Measurements from ENCODE around the gene EVC. TPM values are rescaled to one million over a fixed set of nuclear protein-coding genes. Genes with fewer than 3 reads are reported as not detected.
"Not testable (repeated sequence)": the region's sequence is repeated elsewhere in the genome, so short reads cannot be mapped to it uniquely, and the experiment has no call there.

The EVC gene
- total RNA-seq, 2 experiments from 2014 or later = 0.17 TPM; not detected in 1

- H3K9me3 Mint-ChIP-seq = no peaks in the 10 kb centered on the region
- intact Hi-C loops (cut with micrococcal nuclease) = no loop called here
- CTCF ChIA-PET = no interaction called here
- no peak overlapping the region for H3K27ac Mint-ChIP-seq
- peaks cover 3% of the 10 kb centered on the region for H3K27me3 Mint-ChIP-seq (ENCODE audit: low read depth)
- no peak overlapping the region for H3K4me3 Mint-ChIP-seq
- no peaks in the 10 kb centered on the region for H3K36me3 Mint-ChIP-seq (ENCODE audit: low read depth)
- DNase-seq = no peak
- H3K4me1 Mint-ChIP-seq (ENCODE audit: low read depth) = no peaks in the 10 kb centered on the region
These were observed 128.3 kb downstream of the EVC start for GRCh38 chr4:5839332-5839731.

GRCh38 chr4:5839751-5840674, 129.0 kb downstream of the EVC start:
- no peaks in the 10 kb centered on the region for H3K9me3 Mint-ChIP-seq
- H3K27ac Mint-ChIP-seq = no peak overlapping the region
- no peaks in the 10 kb centered on the region for H3K36me3 Mint-ChIP-seq (ENCODE audit: low read depth)
- H3K27me3 Mint-ChIP-seq (ENCODE audit: low read depth) = peaks cover 3% of the 10 kb centered on the region
- H3K4me1 Mint-ChIP-seq (ENCODE audit: low read depth) = no peaks in the 10 kb centered on the region
- no peak overlapping the region for H3K4me3 Mint-ChIP-seq
- no peak for DNase-seq
- intact Hi-C loops (cut with micrococcal nuclease) = no loop called here
- CTCF ChIA-PET = no interaction called here

- no peak for DNase-seq
- H3K4me3 Mint-ChIP-seq = no peak overlapping the region
- CTCF ChIA-PET = no interaction called here
- H3K4me1 Mint-ChIP-seq (ENCODE audit: low read depth) = no peaks in the 10 kb centered on the region
- no peaks in the 10 kb centered on the region for H3K27me3 Mint-ChIP-seq (ENCODE audit: low read depth)
- no peaks in the 10 kb centered on the region for H3K36me3 Mint-ChIP-seq (ENCODE audit: low read depth)
- H3K9me3 Mint-ChIP-seq = no peaks in the 10 kb centered on the region
- H3K27ac Mint-ChIP-seq = no peak overlapping the region
- intact Hi-C loops (cut with micrococcal nuclease) = no loop called here
These were observed 131.5 kb downstream of the EVC start for GRCh38 chr4:5842456-5842855.

DNA sequence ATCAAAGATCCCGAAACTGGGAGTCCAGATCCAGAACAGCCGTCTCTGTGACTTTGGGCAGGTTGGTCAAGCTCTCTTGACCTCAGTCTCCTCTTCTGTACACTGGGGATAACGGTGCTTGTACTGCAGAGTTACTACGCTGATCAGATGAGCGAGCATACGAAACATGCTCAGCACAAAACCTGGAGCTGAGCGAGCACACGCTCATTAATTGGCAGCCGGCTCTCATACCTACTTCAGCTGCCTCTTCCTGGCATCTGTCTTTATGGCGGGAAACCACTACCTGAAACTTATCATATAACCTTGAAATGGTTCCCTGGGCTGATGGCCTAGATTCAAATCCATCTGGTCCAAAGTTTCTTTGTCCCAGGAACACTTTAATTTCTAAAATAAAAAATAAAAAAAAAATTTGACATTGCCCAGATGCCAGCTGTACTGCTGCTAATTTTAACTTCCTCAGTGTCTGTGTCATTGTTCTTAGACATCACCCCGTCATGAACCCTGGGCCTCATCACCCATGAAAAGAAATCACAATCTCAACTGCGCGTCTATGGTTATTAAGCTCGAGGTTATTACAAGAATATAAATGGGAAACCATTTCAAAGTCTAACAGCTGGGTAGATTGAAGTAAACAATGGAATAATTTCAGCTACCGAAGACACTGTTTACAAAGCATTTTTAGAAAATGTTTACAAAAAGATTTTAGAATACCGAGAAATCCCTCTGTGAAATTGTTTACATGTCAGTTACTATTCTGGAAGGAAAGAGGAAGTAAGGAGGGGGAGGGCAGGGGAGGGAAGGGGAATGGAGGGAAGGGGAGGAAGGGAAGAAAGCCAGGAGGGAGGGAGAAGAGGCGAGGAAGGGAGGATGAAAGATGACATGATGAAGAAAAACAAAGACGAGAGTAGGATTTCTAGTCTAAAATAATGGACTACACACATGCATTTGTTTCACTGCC, 132.9 kb downstream of the EVC start:
- no peaks in the 10 kb centered on the region for H3K9me3 Mint-ChIP-seq
- H3K36me3 Mint-ChIP-seq (ENCODE audit: low read depth) = no peaks in the 10 kb centered on the region
- H3K27ac Mint-ChIP-seq = no peak overlapping the region
- no peak overlapping the region for H3K4me3 Mint-ChIP-seq
- no peaks in the 10 kb centered on the region for H3K4me1 Mint-ChIP-seq (ENCODE audit: low read depth)
- no peak for DNase-seq
- intact Hi-C loops (cut with micrococcal nuclease) = no loop called here
- no peaks in the 10 kb centered on the region for H3K27me3 Mint-ChIP-seq (ENCODE audit: low read depth)
- CTCF ChIA-PET = no interaction called here

GRCh38 chr4:5845035-5845905, 134.3 kb downstream of the EVC start:
- H3K27ac Mint-ChIP-seq = no peak overlapping the region
- intact Hi-C loops (cut with micrococcal nuclease) = no loop called here
- H3K4me3 Mint-ChIP-seq = no peak overlapping the region
- H3K4me1 Mint-ChIP-seq (ENCODE audit: low read depth) = no peaks in the 10 kb centered on the region
- H3K36me3 Mint-ChIP-seq (ENCODE audit: low read depth) = no peaks in the 10 kb centered on the region
- no peaks in the 10 kb centered on the region for H3K9me3 Mint-ChIP-seq
- no peak for DNase-seq
- H3K27me3 Mint-ChIP-seq (ENCODE audit: low read depth) = peaks cover 2% of the 10 kb centered on the region
- CTCF ChIA-PET = no interaction called here

DNA sequence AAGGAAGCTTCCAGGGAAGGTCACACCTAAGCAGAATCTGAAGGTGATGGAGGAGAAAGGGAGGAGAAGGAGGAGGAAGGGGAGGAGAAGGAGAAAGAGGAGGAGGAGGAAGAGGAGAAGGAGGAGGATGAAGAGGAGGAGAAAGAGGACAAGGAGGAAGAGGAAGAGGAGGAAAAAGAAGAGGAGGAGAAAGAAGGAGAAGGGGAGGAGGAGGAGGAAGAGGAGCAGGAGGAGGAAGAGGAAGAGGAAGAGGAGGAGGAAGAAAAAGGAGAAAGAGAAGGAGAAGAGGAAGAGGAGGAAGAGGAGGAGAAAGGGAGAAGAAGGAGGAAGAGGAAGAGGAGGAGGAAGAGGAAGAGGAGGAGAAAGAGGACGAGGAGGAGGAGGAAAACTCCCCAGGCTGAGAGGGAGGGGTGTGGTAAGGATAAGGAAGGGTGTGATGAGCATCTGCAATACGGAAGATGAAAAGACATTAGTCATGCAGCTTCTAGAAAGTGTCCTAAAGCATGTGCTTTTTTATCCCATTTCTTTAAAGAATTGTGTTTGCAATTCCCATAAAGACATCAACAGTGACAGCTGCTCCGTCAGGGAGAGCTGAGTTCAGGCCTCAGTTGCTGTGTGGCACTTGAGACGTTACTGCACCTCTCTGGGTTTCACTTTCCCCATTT, 140.8 kb downstream of the EVC start:
- DNase-seq = no peak
- Mint-ChIP-seq H3K36me3 (ENCODE audit: low read depth) (no peaks in the 10 kb centered on the region), H3K4me3 (no peak overlapping the region), H3K4me1 (ENCODE audit: low read depth) (no peaks in the 10 kb centered on the region), H3K9me3 (no peaks in the 10 kb centered on the region), H3K27me3 (ENCODE audit: low read depth) (peaks cover 8% of the 10 kb centered on the region), H3K27ac (no peak overlapping the region)
- intact Hi-C loops (cut with micrococcal nuclease) = no loop called here
- CTCF ChIA-PET = no interaction called here

DNA sequence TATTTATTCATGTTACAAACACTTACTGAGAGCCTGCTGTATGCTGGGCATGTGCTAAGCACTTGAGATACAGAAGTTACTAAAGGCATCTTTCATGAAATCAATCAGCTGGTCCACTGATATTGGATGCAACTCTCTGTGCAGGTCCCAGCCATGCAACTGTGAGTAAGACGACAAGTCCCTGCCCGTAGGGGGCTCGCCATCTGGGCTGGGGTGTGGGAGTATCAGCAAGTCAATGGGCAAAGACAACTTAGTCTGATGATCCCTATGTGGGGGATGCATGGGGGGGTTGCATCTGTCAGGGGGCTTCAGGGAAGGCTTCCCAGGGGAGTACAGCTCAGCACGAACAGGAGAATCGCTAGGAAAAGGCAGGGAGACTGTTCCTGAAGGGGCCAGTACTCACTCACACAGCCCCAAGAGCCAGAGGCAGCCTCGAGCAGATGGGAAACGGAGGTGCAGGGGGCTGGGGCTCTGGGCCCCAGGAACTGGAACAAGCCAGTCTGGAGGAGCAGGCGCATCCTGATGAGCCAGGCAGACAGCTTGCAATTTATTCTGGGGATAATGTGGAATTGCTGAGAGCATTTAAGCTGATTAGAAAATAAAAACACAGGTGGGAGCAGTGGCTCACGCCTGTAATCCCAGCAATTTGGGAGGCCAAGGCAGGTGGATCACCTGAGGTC, 141.7 kb downstream of the EVC start:
- no peaks in the 10 kb centered on the region for H3K9me3 Mint-ChIP-seq
- intact Hi-C loops (cut with micrococcal nuclease) = no loop called here
- H3K36me3 Mint-ChIP-seq (ENCODE audit: low read depth) = no peaks in the 10 kb centered on the region
- peaks cover 8% of the 10 kb centered on the region for H3K27me3 Mint-ChIP-seq (ENCODE audit: low read depth)
- no peak for DNase-seq
- H3K4me1 Mint-ChIP-seq (ENCODE audit: low read depth) = no peaks in the 10 kb centered on the region
- H3K27ac Mint-ChIP-seq = no peak overlapping the region
- CTCF ChIA-PET = no interaction called here
- H3K4me3 Mint-ChIP-seq = no peak overlapping the region

- H3K4me3 Mint-ChIP-seq = no peak overlapping the region
- intact Hi-C loops (cut with micrococcal nuclease) = no loop called here
- H3K9me3 Mint-ChIP-seq = no peaks in the 10 kb centered on the region
- H3K4me1 Mint-ChIP-seq (ENCODE audit: low read depth) = no peaks in the 10 kb centered on the region
- no peaks in the 10 kb centered on the region for H3K36me3 Mint-ChIP-seq (ENCODE audit: low read depth)
- no peak overlapping the region for H3K27ac Mint-ChIP-seq
- DNase-seq = no peak
- H3K27me3 Mint-ChIP-seq (ENCODE audit: low read depth) = peaks cover 6% of the 10 kb centered on the region
- CTCF ChIA-PET = no interaction called here
These were observed 143.9 kb downstream of the EVC start for GRCh38 chr4:5854929-5855328.

DNA sequence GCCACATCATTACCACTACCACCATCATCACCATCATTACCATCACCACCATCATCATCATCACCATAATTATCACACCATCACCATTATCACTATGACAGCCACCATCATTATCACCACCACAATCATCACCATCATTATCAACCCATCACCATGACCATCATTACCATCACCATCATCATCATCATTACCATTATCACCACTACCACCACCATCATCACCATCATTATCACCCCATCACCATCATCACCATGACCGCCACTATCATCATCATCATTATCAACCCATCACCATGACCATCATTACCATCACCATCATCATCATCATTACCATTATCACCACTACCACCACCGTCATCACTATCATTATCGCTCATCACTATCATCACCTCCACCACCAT, 145.4 kb downstream of the EVC start:
- H3K9me3 Mint-ChIP-seq; H3K4me3 Mint-ChIP-seq; intact Hi-C loops (cut with micrococcal nuclease): not testable (repeated sequence)

GRCh38 chr4:5857199-5857598, 146.2 kb downstream of the EVC start:
- intact Hi-C loops (cut with micrococcal nuclease) = no loop called here
- Mint-ChIP-seq H3K9me3 (no peaks in the 10 kb centered on the region), H3K36me3 (ENCODE audit: low read depth) (no peaks in the 10 kb centered on the region), H3K4me3 (no peak overlapping the region), H3K4me1 (ENCODE audit: low read depth) (no peaks in the 10 kb centered on the region), H3K27me3 (ENCODE audit: low read depth) (peaks cover 2% of the 10 kb centered on the region), H3K27ac (no peak overlapping the region)
- no peak for DNase-seq
- CTCF ChIA-PET = no interaction called here

More for the DNA sequence above, 145.4 kb downstream of the EVC start:
- H3K27ac Mint-ChIP-seq; H3K27me3 Mint-ChIP-seq (ENCODE audit: low read depth); H3K4me1 Mint-ChIP-seq (ENCODE audit: low read depth); DNase-seq; H3K36me3 Mint-ChIP-seq (ENCODE audit: low read depth); CTCF ChIA-PET: not testable (repeated sequence)

- Mint-ChIP-seq H3K27me3 (ENCODE audit: low read depth) (no peaks in the 10 kb centered on the region), H3K27ac (no peak overlapping the region), H3K36me3 (ENCODE audit: low read depth) (no peaks in the 10 kb centered on the region), H3K9me3 (no peaks in the 10 kb centered on the region), H3K4me1 (ENCODE audit: low read depth) (no peaks in the 10 kb centered on the region), H3K4me3 (no peak overlapping the region)
- intact Hi-C loops (cut with micrococcal nuclease) = no loop called here
- CTCF ChIA-PET = no interaction called here
- no peak for DNase-seq
These were observed 147.2 kb downstream of the EVC start for GRCh38 chr4:5858020-5858769.

Data from activated naive CD4-positive, alpha-beta T cell treated with anti-CD3 and anti-CD28 coated beads for 36 hours (primary cell).